ENCODE measurements around the gene MS4A2.

MS4A2 gene

DNA sequence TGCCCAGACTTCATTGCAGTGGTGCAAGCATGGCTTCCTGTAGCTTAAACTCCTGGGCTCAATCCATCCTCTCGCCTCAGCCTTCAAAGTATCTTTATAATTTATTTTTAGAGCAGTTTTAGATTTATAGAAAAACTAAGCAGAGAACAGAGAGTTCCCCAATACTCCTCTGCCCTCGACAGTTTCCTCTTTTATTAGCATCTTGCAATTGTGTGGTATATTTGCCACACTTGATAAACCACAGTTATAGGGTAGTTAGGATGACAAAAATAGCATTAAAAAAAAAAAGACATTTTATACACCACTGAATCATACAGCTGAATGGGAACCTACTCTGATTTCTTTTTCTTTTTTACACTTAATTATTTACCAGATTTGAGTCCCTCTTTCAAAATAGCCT lies 31.2 kb downstream of the MS4A2 start:
- no peaks in the 10 kb centered on the region for H3K36me3 ChIP-seq (ENCODE audit: control insufficient read depth in 1 of 2, insufficient read depth in 2 of 2, low read length in 2 of 2)
- no peak overlapping the region for H2BK12ac ChIP-seq (ENCODE audit: low read length)
- WGBS (ENCODE audit: extremely low coverage, insufficient coverage, insufficient read length): no CpG with 5 or more reads among the region's 2 CpGs
- no peak overlapping the region for H3K9ac ChIP-seq (ENCODE audit: low read length)
- DNase-seq: no peak
- H2AFZ ChIP-seq (ENCODE audit: insufficient read depth, low read length, poor library complexity): no peak overlapping the region
- H4K12ac ChIP-seq (ENCODE audit: low read depth, low read length): no peak overlapping the region
- H3K4ac ChIP-seq (ENCODE audit: low read depth, low read length): no peak overlapping the region
- H3K27me3 ChIP-seq (ENCODE audit: insufficient read depth, low read length): no peaks in the 10 kb centered on the region
- H3K79me2 ChIP-seq (ENCODE audit: control insufficient read depth, insufficient read depth, low read length, poor library complexity): no peaks in the 10 kb centered on the region
- no peak overlapping the region for H3K14ac ChIP-seq (ENCODE audit: low read length)
- H3K27ac ChIP-seq (ENCODE audit: low read depth, low read length): no peak overlapping the region
- no peak overlapping the region for H4K91ac ChIP-seq (ENCODE audit: low read depth, low read length)
- H3K79me1 ChIP-seq (ENCODE audit: low read length): peaks cover 2% of the 10 kb centered on the region
- H2BK5ac ChIP-seq (ENCODE audit: low read depth, low read length, poor library complexity): no peak overlapping the region
- H3K18ac ChIP-seq (ENCODE audit: low read length): no peak overlapping the region
- H2AK5ac ChIP-seq (ENCODE audit: low read length): no peak overlapping the region
- no peak overlapping the region for H2BK120ac ChIP-seq (ENCODE audit: insufficient read depth, low read length, poor library complexity)
- no peaks in the 10 kb centered on the region for H3K4me1 ChIP-seq (ENCODE audit: control insufficient read depth in 1 of 2, insufficient read depth in 2 of 2, low read length in 2 of 2)
- H4K8ac ChIP-seq (ENCODE audit: low read depth, low read length): no peak overlapping the region
- no peak overlapping the region for H3K23ac ChIP-seq (ENCODE audit: low read length)
- H3K4me3 ChIP-seq (ENCODE audit: low read depth, low read length): no peak overlapping the region
- no peak overlapping the region for H3K4me2 ChIP-seq (ENCODE audit: low read length)
- H3K9me3 ChIP-seq (ENCODE audit: insufficient read depth, low read depth, low read length): no peaks in the 10 kb centered on the region

DNA sequence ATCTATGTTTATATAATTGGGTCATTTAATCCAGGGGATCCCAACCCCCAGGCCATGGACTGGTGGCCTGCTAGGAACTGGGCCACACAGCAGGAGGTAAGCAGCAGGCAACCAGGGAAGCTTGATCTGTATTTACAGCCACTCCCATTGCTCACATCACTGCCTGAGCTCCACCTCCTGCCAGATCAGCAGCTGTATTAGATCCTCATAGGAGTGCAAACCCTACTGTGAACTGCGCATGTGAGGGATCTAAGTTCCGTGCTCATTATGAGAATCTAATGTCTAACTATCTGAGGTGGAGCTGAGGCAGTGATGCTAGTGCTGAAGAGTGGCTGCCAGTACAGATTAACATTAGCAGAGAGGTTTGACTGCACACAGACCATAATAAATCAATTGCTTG lies 32.8 kb downstream of the MS4A2 start:
- no peak overlapping the region for H3K4me3 ChIP-seq (ENCODE audit: low read depth, low read length)
- peaks cover 2% of the 10 kb centered on the region for H3K79me1 ChIP-seq (ENCODE audit: low read length)
- no peaks in the 10 kb centered on the region for H3K27me3 ChIP-seq (ENCODE audit: insufficient read depth, low read length)
- no peak overlapping the region for H2BK12ac ChIP-seq (ENCODE audit: low read length)
- H2BK5ac ChIP-seq (ENCODE audit: low read depth, low read length, poor library complexity): no peak overlapping the region
- peaks cover 0 to 5% of the 10 kb centered on the region in 2 experiments for H3K4me1 ChIP-seq (ENCODE audit: control insufficient read depth in 1 of 2, insufficient read depth in 2 of 2, low read length in 2 of 2)
- H3K4me2 ChIP-seq (ENCODE audit: low read length): no peak overlapping the region
- no peak overlapping the region for H3K18ac ChIP-seq (ENCODE audit: low read length)
- no peak overlapping the region for H4K8ac ChIP-seq (ENCODE audit: low read depth, low read length)
- no peak overlapping the region for H3K23ac ChIP-seq (ENCODE audit: low read length)
- H3K14ac ChIP-seq (ENCODE audit: low read length): no peak overlapping the region
- no peak overlapping the region for H4K12ac ChIP-seq (ENCODE audit: low read depth, low read length)
- H2AFZ ChIP-seq (ENCODE audit: insufficient read depth, low read length, poor library complexity): no peak overlapping the region
- H3K79me2 ChIP-seq (ENCODE audit: control insufficient read depth, insufficient read depth, low read length, poor library complexity): no peaks in the 10 kb centered on the region
- no peak overlapping the region for H4K91ac ChIP-seq (ENCODE audit: low read depth, low read length)
- H3K9me3 ChIP-seq (ENCODE audit: insufficient read depth, low read depth, low read length): no peaks in the 10 kb centered on the region
- H2BK120ac ChIP-seq (ENCODE audit: insufficient read depth, low read length, poor library complexity): no peak overlapping the region
- no peak overlapping the region for H3K27ac ChIP-seq (ENCODE audit: low read depth, low read length)
- no peaks in the 10 kb centered on the region for H3K36me3 ChIP-seq (ENCODE audit: control insufficient read depth in 1 of 2, insufficient read depth in 2 of 2, low read length in 2 of 2)
- no peak for DNase-seq
- no peak overlapping the region for H2AK5ac ChIP-seq (ENCODE audit: low read length)
- WGBS (ENCODE audit: extremely low coverage, insufficient coverage, insufficient read length): no CpG with 5 or more reads among the region's 2 CpGs
- H3K4ac ChIP-seq (ENCODE audit: low read depth, low read length): no peak overlapping the region
- no peak overlapping the region for H3K9ac ChIP-seq (ENCODE audit: low read length)

DNA sequence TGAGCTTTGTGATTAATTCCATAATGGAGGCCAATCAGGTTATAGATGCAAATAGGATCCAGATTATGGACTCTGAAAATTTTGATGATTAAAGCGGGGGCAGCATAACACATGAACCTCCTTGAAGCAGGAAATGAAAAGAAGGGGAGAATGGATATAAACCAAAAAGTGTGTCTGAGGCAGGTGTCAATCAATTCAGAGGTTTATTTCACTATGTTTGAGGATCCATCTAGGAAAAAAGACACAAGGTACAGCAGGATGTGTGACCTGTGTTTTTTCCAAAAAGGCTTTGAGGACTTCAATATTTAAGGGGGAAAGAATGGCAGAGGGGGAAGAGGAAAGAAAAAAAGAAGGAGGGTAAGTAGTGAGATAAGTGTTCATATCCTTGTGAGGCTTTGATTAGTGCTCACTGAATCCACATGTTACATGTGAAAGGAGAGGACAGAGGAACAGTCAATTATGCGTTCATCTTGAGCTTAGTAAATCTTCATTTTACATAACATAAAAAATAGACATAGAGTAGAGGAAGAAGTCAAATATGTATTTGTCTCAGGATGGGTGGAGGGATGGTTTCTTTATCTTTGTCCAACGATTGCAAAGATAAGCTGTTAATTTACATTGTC lies 34.1 kb downstream of the MS4A2 start:
- Histone ChIP-seq H3K4me1 (ENCODE audit: control insufficient read depth in 1 of 2, insufficient read depth in 2 of 2, low read length in 2 of 2) (peaks cover 0 to 5% of the 10 kb centered on the region in 2 experiments), H4K12ac (ENCODE audit: low read depth, low read length) (no peak overlapping the region), H3K18ac (ENCODE audit: low read length) (no peak overlapping the region), H3K23ac (ENCODE audit: low read length) (no peak overlapping the region), H3K4me3 (ENCODE audit: low read depth, low read length) (no peak overlapping the region), H2BK5ac (ENCODE audit: low read depth, low read length, poor library complexity) (no peak overlapping the region), H2BK120ac (ENCODE audit: insufficient read depth, low read length, poor library complexity) (no peak overlapping the region), H3K4me2 (ENCODE audit: low read length) (no peak overlapping the region), H3K14ac (ENCODE audit: low read length) (no peak overlapping the region), H2AFZ (ENCODE audit: insufficient read depth, low read length, poor library complexity) (no peak overlapping the region), H3K36me3 (ENCODE audit: control insufficient read depth in 1 of 2, insufficient read depth in 2 of 2, low read length in 2 of 2) (no peaks in the 10 kb centered on the region), H3K4ac (ENCODE audit: low read depth, low read length) (no peak overlapping the region), H4K8ac (ENCODE audit: low read depth, low read length) (no peak overlapping the region), H3K9ac (ENCODE audit: low read length) (no peak overlapping the region), H3K27me3 (ENCODE audit: insufficient read depth, low read length) (no peaks in the 10 kb centered on the region), H3K79me2 (ENCODE audit: control insufficient read depth, insufficient read depth, low read length, poor library complexity) (no peaks in the 10 kb centered on the region), H3K79me1 (ENCODE audit: low read length) (peaks cover 2% of the 10 kb centered on the region), H3K27ac (ENCODE audit: low read depth, low read length) (no peak overlapping the region), H2BK12ac (ENCODE audit: low read length) (no peak overlapping the region), H2AK5ac (ENCODE audit: low read length) (no peak overlapping the region), H4K91ac (ENCODE audit: low read depth, low read length) (no peak overlapping the region), H3K9me3 (ENCODE audit: insufficient read depth, low read depth, low read length) (no peaks in the 10 kb centered on the region)
- no CpG with 5 or more reads among the region's 3 CpGs for WGBS (ENCODE audit: extremely low coverage, insufficient coverage, insufficient read length)
- DNase-seq: no peak

DNA sequence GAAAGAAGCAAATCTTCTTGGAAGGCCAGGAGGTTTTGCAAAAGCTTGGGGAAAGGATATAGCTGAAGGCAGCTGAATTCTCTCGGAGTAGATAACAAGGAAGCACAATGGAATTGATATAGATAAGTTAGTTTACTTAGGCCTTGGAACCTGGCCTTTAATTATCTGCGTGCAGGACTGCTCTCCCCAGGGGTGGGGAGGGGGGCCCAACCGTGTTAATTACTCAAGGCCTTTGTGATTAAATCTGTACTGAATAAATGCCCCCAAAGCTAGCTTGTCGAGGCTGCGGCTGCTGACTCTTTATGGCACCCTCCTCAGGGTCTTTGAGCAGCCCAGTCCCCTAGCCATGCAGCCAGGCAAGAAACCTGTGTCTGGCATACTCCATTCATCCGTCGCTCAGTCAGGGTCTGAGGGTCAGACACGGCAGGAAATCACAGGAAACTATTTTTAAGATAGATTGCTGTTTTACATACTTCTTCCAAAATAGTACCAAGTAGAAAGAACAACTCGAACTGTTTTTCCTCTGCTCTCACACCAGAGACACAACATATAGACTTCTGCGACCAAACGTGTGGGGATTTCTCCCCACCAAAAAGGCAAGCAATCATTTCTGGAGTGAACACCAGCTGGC lies 36.5 kb downstream of the MS4A2 start:
- no peak overlapping the region for H4K8ac ChIP-seq (ENCODE audit: low read depth, low read length)
- no peak overlapping the region for H3K4me3 ChIP-seq (ENCODE audit: low read depth, low read length)
- no peak overlapping the region for H2BK12ac ChIP-seq (ENCODE audit: low read length)
- H3K9me3 ChIP-seq (ENCODE audit: insufficient read depth, low read depth, low read length): no peaks in the 10 kb centered on the region
- no peak overlapping the region for H4K12ac ChIP-seq (ENCODE audit: low read depth, low read length)
- H3K36me3 ChIP-seq (ENCODE audit: control insufficient read depth in 1 of 2, insufficient read depth in 2 of 2, low read length in 2 of 2): no peaks in the 10 kb centered on the region
- H3K27ac ChIP-seq (ENCODE audit: low read depth, low read length): no peak overlapping the region
- no peak overlapping the region for H4K91ac ChIP-seq (ENCODE audit: low read depth, low read length)
- H3K14ac ChIP-seq (ENCODE audit: low read length): no peak overlapping the region
- H2BK120ac ChIP-seq (ENCODE audit: insufficient read depth, low read length, poor library complexity): no peak overlapping the region
- no peak overlapping the region for H3K18ac ChIP-seq (ENCODE audit: low read length)
- H2AK5ac ChIP-seq (ENCODE audit: low read length): no peak overlapping the region
- H3K9ac ChIP-seq (ENCODE audit: low read length): no peak overlapping the region
- peaks cover 2% of the 10 kb centered on the region for H3K79me1 ChIP-seq (ENCODE audit: low read length)
- no peaks in the 10 kb centered on the region for H3K79me2 ChIP-seq (ENCODE audit: control insufficient read depth, insufficient read depth, low read length, poor library complexity)
- H3K23ac ChIP-seq (ENCODE audit: low read length): no peak overlapping the region
- H2AFZ ChIP-seq (ENCODE audit: insufficient read depth, low read length, poor library complexity): no peak overlapping the region
- H2BK5ac ChIP-seq (ENCODE audit: low read depth, low read length, poor library complexity): no peak overlapping the region
- WGBS (ENCODE audit: extremely low coverage, insufficient coverage, insufficient read length): no CpG with 5 or more reads among the region's 11 CpGs
- no peaks in the 10 kb centered on the region for H3K27me3 ChIP-seq (ENCODE audit: insufficient read depth, low read length)
- peaks cover 0 to 5% of the 10 kb centered on the region in 2 experiments for H3K4me1 ChIP-seq (ENCODE audit: control insufficient read depth in 1 of 2, insufficient read depth in 2 of 2, low read length in 2 of 2)
- no peak overlapping the region for H3K4me2 ChIP-seq (ENCODE audit: low read length)
- DNase-seq: no peak
- no peak overlapping the region for H3K4ac ChIP-seq (ENCODE audit: low read depth, low read length)

All from trophoblast cell (in vitro differentiated cells and primary cell).